ENCODE results near the gene DNAAF5. TPM values are rescaled to one million over a fixed set of nuclear protein-coding genes. Genes with fewer than 3 reads are reported as not detected.

The DNAAF5 gene
- total and polyA plus RNA-seq, 2 of the 13 experiments (the other 11 are each of a cell fraction or from before 2014, with no cell fraction given), result 11.9 to 21.5 TPM

DNA sequence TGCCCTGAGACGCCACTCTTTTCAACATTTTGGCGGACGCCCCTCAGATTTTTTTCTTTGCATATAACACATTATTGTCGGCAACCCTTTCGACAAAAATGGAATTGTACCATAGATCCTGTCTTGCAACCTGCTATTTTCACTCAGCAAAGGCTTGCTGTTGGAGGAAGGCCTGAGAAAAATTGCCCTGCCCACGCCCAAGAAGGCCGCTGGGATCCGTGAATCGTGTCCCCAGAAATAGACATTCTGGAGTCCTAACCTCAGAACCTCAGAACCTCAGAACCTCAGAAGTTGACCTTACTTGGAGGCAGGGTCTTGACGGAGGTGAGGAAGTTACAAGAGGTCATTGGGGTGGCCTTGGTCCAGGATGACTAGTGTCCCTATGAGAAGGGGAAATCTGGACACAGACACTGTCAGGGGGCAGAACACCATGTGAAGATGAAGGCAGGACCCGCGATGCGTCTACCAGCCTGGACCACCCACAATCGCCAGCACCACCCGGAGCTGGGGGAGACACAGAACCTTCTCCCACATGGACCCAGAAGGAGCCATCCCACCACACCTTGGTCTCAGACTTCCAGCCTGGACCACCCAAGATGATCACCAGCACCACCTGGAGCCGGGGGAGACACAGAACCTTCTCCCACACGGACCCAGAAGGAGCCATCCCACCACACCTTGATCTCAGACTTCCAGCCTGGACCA lies 19.1 kb upstream of the DNAAF5 start:
- ChIA-PET POLR2A (no interaction called here), CTCF (ENCODE audit: low intra/inter-chr PET ratio, low total read pairs) (no interaction called here)
- Histone ChIP-seq H3K27ac (ENCODE audit: extremely low read length, insufficient read depth, low read length) (no peak overlapping the region), H3K9ac (ENCODE audit: insufficient read depth, low read depth, low read length) (no peak overlapping the region), H3K4me1 (ENCODE audit: insufficient read depth, low read length) (no peaks in the 10 kb centered on the region), H3K79me2 (ENCODE audit: insufficient read depth, low read length) (no peaks in the 10 kb centered on the region), H3K4me2 (ENCODE audit: low read depth, low read length) (no peak overlapping the region), H3K4me3 (replicated peaks in 1 of 3; ENCODE audit: insufficient read depth in 1 of 3, low read depth in 2 of 3, low read length in 3 of 3) (no peak overlapping the region), H3K9me3 (ENCODE audit: low read length) (peaks cover 8% of the 10 kb centered on the region; the same call in 1 of the 2 replicates), H4K20me1 (ENCODE audit: insufficient read depth, low read length) (no peaks in the 10 kb centered on the region), H3K36me3 (replicated peaks in 1 of 2; ENCODE audit: control insufficient read depth in 1 of 2, insufficient read depth in 2 of 2, low read length in 2 of 2) (peaks cover 5 to 24% of the 10 kb centered on the region in 2 experiments; a peak in 2 of 5 replicates), H2AFZ (ENCODE audit: low read length) (no peak overlapping the region), H3K27me3 (ENCODE audit: control insufficient read depth in 1 of 2, insufficient read depth in 2 of 2, low read length in 2 of 2) (no peaks in the 10 kb centered on the region)
- DNase-seq (ENCODE audit: low spot score) (no peak), ATAC-seq (no peak), FAIRE-seq (no peak)
- TF ChIP-seq MZF1 (CRISPR knock-in tag; IDR thresholded peaks at IDR 0.05; ENCODE audit: borderline replicate concordance) (no peak), KAT2B (IDR thresholded peaks at IDR 0.05; ENCODE audit: borderline replicate concordance, low read depth, low read length) (no peak), SIN3B (IDR thresholded peaks at IDR 0.05; ENCODE audit: low read length) (no peak), ZNF614 (CRISPR knock-in tag; IDR thresholded peaks at IDR 0.05; ENCODE audit: borderline replicate concordance) (no peak), ETV6 (CRISPR knock-in tag; conservative IDR thresholded peaks at IDR 0.05) (no peak), KLF12 (CRISPR knock-in tag; IDR thresholded peaks at IDR 0.05; ENCODE audit: borderline replicate concordance) (no peak), XBP1 (CRISPR knock-in tag; IDR thresholded peaks at IDR 0.05) (no peak)
- TF ChIP-seq, protein P1, sequence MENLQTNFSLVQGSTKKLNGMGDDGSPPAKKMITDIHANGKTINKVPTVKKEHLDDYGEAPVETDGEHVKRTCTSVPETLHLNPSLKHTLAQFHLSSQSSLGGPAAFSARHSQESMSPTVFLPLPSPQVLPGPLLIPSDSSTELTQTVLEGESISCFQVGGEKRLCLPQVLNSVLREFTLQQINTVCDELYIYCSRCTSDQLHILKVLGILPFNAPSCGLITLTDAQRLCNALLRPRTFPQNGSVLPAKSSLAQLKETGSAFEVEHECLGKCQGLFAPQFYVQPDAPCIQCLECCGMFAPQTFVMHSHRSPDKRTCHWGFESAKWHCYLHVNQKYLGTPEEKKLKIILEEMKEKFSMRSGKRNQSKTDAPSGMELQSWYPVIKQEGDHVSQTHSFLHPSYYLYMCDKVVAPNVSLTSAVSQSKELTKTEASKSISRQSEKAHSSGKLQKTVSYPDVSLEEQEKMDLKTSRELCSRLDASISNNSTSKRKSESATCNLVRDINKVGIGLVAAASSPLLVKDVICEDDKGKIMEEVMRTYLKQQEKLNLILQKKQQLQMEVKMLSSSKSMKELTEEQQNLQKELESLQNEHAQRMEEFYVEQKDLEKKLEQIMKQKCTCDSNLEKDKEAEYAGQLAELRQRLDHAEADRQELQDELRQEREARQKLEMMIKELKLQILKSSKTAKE (CRISPR knock-in tag; IDR thresholded peaks at IDR 0.05; ENCODE audit: borderline replicate concordance), result no peak
- TF ChIP-seq, protein P2, sequence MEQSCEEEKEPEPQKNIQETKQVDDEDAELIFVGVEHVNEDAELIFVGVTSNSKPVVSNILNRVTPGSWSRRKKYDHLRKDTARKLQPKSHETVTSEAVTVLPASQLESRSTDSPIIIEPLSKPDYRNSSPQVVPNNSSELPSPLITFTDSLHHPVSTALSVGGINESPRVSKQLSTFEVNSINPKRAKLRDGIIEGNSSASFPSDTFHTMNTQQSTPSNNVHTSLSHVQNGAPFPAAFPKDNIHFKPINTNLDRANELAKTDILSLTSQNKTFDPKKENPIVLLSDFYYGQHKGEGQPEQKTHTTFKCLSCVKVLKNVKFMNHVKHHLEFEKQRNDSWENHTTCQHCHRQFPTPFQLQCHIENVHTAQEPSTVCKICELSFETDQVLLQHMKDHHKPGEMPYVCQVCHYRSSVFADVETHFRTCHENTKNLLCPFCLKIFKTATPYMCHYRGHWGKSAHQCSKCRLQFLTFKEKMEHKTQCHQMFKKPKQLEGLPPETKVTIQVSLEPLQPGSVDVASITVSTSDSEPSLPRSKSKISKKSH (CRISPR knock-in tag; IDR thresholded peaks at IDR 0.05; ENCODE audit: borderline replicate concordance), result no peak
- BruUV-seq (replicated peaks), result no TSS peak
- in situ Hi-C loops (cut with HindIII; ENCODE audit: extremely low pct_ligation_motif_present, low pct_unique_long_range_greater_than_20kb) (no loop called here), intact Hi-C loops (cut with micrococcal nuclease; ENCODE audit: unreplicated experiment) (no loop called here)
- 97% methylated on average over 10 of the region's 17 CpGs for WGBS (ENCODE audit: low lambda C conversion rate)

Measured in HepG2 (cell line).